Kidney (tissue), 14 donors: Measurements from ENCODE around the gene HABP2. TPM values are rescaled to one million over a fixed set of nuclear protein-coding genes. Genes with fewer than 3 reads are reported as not detected.
A peak's percentile ranks its signal among the peaks of the same experiment; 100 is the strongest.

Source experiments
- DNase-seq, 5 donors: peaks; one replicate each; pipeline ENCODE4 v3.0.0-alpha.2; 2013 to 2020
- FAIRE-seq: peaks from 2 replicates; lab custom pipeline; 2012; peaks lifted over from hg19 to GRCh38; lab: Jason Lieb, UNC
- H3K27ac ChIP-seq, 2 donors: one replicate each; pipeline ENCODE4 v1.7.0; 2013; ENCODE audit warnings: low read depth in 2 of 2, low read length in 2 of 2, inconsistent platforms in 1 of 2
- H3K27me3 ChIP-seq: one replicate; pipeline ENCODE4 v1.7.1; 2013; ENCODE audit warnings: low read length, inconsistent platforms; ENCODE audit not compliant: control insufficient read depth, insufficient read depth
- H3K36me3 ChIP-seq, 3 donors: one replicate each; pipeline versions ENCODE4 v1.7.0 to v1.7.1; 2013; ENCODE audit warnings: low read length in 3 of 3, control low read depth in 1 of 3, inconsistent platforms in 1 of 3; ENCODE audit not compliant: insufficient read depth in 3 of 3, control insufficient read depth in 2 of 3
- H3K4me1 ChIP-seq, 3 donors: one replicate each; pipeline versions ENCODE4 v1.7.0 to v1.7.1; 2013; ENCODE audit warnings: low read length in 3 of 3, inconsistent platforms in 1 of 3, low read depth in 1 of 3; ENCODE audit not compliant: control insufficient read depth in 2 of 3, insufficient read depth in 2 of 3
- H3K4me3 ChIP-seq, 3 donors: one replicate each; pipeline versions ENCODE4 v1.7.0 to v1.8.1; 2013; ENCODE audit warnings: low read length in 3 of 3, control low read depth in 1 of 3, inconsistent platforms in 1 of 3
- H3K9ac ChIP-seq, 3 donors: one replicate each; pipeline versions ENCODE4 v1.7.0 to v1.7.1; 2013; ENCODE audit warnings: low read length in 3 of 3, control low read depth in 1 of 3, inconsistent platforms in 1 of 3
- H3K9me3 ChIP-seq, 3 donors: one replicate each; pipeline versions ENCODE4 v1.7.0 to v1.7.1; 2013; ENCODE audit warnings: low read length in 3 of 3, control low read depth in 1 of 3, inconsistent platforms in 1 of 3; ENCODE audit not compliant: control insufficient read depth in 2 of 3, insufficient read depth in 1 of 3
- intact Hi-C: fragments of 100-400 bp; cut with DNase I; formaldehyde crosslinking; loops from one replicate; pipeline ENCODE4 v1.11.1; 2022
- polyA plus RNA-seq: library from polyadenylated mRNA; stranded (reverse); fragments of 350-450 nt; fragmentation: Illumina TruSeq; extraction: RNeasy Lipid Tissue Mini Kit (QIAGEN cat#74804); gene quantifications from one replicate; pipeline ENCODE4 v1.2.3, GENCODE V29; 2014; ENCODE audit warnings: low read depth, low replicate concordance; ENCODE audit not compliant: insufficient read depth
- total RNA-seq: library from RNA; stranded (reverse); fragmentation: NEBNext Ultra II Directional; extraction: Animal tissue kit (Norgen Biotek cat#: 25700); gene quantifications from one replicate; pipeline ENCODE4 v1.2.1, GENCODE V29; 2021
- TF ChIP-seq, protein P1 (sequence below): IDR thresholded peaks from 3 replicates; pipeline ENCODE4 v1.5.1; 2012; ENCODE audit warnings: mild to moderate bottlenecking, moderate library complexity, borderline replicate concordance; ENCODE audit not compliant: insufficient read depth; ENCODE audit errors: extremely low read depth
- donor health status: control.
- donor health status: control.
- donor health status: control.
- donor health status: control.
- donor health status: control.
- donor health status: DM: yes; HTN: yes; CAD: no.
- donor health status: Normal renal cell carcinoma (clear cell type).

The HABP2 gene
- total and polyA plus RNA-seq, 2 donors from 2014 or later: 25.6 to 27.4 TPM

DNA sequence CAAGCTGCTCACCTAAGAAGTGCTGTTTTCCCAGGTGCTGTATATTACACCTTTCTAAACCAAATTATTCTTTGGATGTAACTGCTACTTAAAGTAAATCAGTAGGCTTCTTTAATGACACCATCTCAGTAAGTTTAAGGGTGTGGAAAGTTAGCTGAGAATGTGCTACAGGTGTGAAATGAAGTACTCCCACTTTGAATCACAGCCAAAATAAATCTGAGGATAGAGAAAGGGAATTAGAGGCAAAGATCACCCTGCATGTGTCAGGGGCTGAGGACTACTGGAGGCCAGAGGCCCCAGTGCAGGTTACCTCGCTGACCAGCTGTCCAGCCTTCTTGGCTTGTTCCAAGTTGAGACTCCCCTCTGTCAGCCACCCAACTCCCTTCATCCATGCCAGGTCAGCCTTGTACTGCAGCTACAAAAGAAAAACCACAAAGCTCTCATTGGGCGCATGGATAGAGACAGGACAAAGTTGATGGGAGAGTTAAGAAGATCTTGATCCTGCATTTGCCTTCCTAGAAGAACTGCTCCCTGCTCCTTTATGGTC, 75.8 kb downstream of the HABP2 start:
- DNase-seq: no peak
- no peaks in the 10 kb centered on the region for H3K27me3 ChIP-seq
- H3K9ac ChIP-seq: no peak overlapping the region
- H3K9me3 ChIP-seq: no peaks in the 10 kb centered on the region
- TF ChIP-seq, protein P1, sequence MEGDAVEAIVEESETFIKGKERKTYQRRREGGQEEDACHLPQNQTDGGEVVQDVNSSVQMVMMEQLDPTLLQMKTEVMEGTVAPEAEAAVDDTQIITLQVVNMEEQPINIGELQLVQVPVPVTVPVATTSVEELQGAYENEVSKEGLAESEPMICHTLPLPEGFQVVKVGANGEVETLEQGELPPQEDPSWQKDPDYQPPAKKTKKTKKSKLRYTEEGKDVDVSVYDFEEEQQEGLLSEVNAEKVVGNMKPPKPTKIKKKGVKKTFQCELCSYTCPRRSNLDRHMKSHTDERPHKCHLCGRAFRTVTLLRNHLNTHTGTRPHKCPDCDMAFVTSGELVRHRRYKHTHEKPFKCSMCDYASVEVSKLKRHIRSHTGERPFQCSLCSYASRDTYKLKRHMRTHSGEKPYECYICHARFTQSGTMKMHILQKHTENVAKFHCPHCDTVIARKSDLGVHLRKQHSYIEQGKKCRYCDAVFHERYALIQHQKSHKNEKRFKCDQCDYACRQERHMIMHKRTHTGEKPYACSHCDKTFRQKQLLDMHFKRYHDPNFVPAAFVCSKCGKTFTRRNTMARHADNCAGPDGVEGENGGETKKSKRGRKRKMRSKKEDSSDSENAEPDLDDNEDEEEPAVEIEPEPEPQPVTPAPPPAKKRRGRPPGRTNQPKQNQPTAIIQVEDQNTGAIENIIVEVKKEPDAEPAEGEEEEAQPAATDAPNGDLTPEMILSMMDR: no peak
- H3K27ac ChIP-seq: no peak overlapping the region
- intact Hi-C loops: no loop called here
- H3K4me3 ChIP-seq: no peak overlapping the region
- peaks cover 0 to 6% (median 2%) of the 10 kb centered on the region in 3 donors for H3K4me1 ChIP-seq
- no peaks in the 10 kb centered on the region for H3K36me3 ChIP-seq
- FAIRE-seq: no peak

DNA sequence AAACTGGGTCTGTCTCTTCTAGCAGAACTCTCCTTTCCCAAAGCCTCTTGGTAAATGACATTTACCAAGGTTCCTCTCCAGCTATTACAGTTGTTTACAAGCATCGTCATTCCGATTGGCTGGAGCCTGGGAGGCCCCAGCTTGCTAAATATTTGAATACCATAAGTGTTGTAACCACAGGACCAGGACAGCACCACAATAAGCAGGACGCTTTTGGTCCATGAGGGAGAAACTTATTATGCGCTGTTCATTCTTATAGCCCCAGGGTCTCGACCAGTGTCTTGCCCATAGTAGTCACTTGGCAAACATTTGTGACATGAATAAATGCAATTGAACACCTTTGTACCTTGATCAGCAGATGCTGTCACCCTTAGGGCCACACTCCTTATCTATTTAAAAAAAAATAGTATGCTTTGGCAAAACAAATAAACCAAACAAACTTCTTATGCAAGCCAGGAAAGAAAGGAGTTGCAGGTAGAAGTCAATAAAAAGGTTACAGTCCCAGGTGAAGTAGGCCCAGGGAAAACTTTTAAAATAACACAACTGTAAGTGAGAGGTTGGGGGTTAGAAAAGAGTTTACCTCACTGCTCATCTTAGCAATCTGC, 78.2 kb downstream of the HABP2 start:
- Histone ChIP-seq H3K9ac (no peak overlapping the region), H3K27me3 (no peaks in the 10 kb centered on the region), H3K36me3 (no peaks in the 10 kb centered on the region), H3K4me3 (no peak overlapping the region), H3K27ac (no peak overlapping the region), H3K9me3 (peaks cover 0 to 2% (median 0%) of the 10 kb centered on the region in 3 donors), H3K4me1 (peaks cover 0 to 6% (median 2%) of the 10 kb centered on the region in 3 donors)
- intact Hi-C loops: no loop called here
- DNase-seq (no peak), FAIRE-seq (no peak)
- TF ChIP-seq, protein P1: no peak

DNA sequence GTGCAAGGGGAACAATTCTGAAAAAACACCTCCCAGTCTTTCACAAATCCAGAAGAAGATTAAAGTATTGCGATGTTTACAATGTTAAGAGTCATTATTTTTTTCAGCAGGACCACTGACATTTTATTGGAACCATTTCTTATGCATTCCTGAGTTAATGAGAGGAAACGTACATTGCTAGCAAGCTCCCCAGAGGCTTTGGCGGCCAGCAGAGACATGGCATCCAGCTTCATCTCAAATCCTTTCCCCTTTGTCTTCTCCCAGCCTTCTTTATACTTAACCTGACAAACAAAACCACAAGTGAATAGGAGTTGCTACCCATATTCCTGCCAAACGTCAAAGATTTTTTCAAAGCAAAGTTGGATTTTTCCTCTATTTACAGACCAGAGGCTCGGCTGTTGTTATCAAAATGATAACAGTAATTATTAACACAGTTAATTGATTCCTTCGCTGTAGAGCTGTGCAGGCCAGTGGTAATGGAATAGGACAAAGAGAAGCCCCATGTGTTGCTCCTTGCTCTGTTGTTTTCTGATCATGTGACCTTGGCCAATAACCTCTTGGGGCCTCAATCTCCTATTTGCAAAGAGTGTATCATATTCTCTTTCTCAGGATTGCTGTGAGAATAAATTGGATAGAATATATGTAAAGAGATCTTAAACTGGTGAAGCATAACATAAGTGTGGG, 79.0 kb downstream of the HABP2 start:
- TF ChIP-seq, protein P1: no peak
- FAIRE-seq: no peak
- peak in 2 of 5 donors; percentile 46 to 61 for DNase-seq

More for the DNA sequence above, 79.0 kb downstream of the HABP2 start:
- peaks cover 0 to 6% (median 2%) of the 10 kb centered on the region in 3 donors for H3K4me1 ChIP-seq
- H3K4me3 ChIP-seq: no peak overlapping the region
- H3K27ac ChIP-seq: no peak overlapping the region
- no peaks in the 10 kb centered on the region for H3K27me3 ChIP-seq
- peaks cover 0 to 2% (median 0%) of the 10 kb centered on the region in 3 donors for H3K9me3 ChIP-seq
- no peak overlapping the region for H3K9ac ChIP-seq
- intact Hi-C loops: no loop called here
- no peaks in the 10 kb centered on the region for H3K36me3 ChIP-seq

Other genes with a start within 250 kb of the HABP2 start
- gene NRAP, start 111.0 kb downstream of the HABP2 start, total RNA-seq: not detected
- not detected for gene NRAP, start 111.0 kb downstream of the HABP2 start, polyA plus RNA-seq
- 18.9 TPM for gene CASP7, start 126.9 kb downstream of the HABP2 start, total RNA-seq
- gene CASP7, start 126.9 kb downstream of the HABP2 start, polyA plus RNA-seq: 19.0 TPM
- gene PLEKHS1, start 198.6 kb downstream of the HABP2 start, total RNA-seq: 0.41 TPM
- 0.17 TPM for gene PLEKHS1, start 198.6 kb downstream of the HABP2 start, polyA plus RNA-seq